Tibial nerve (tissue), 3 donors: ENCODE measurements around the gene PTPRD.

Experiments
- POLR2A ChIP-seq, 2 donors: fragments of 450-650 bp; IDR thresholded peaks; one replicate each; pipeline ENCODE4 v1.6.1; 2017; ENCODE audit warnings: antibody characterized with exemption in 2 of 2, mild to moderate bottlenecking in 2 of 2, moderate library complexity in 2 of 2
- TF ChIP-seq, protein P1 (sequence below), 5 experiments: fragments of 200-600 bp in 3 of 5; fragments of 450-650 bp in 2 of 5; sonication (generic) in 3 of 5; IDR thresholded peaks; one replicate each; pipeline ENCODE4 v1.5.1; 2016 to 2019; ENCODE audit warnings: antibody characterized with exemption in 5 of 5, mild to moderate bottlenecking in 3 of 5, moderate library complexity in 2 of 5

DNA sequence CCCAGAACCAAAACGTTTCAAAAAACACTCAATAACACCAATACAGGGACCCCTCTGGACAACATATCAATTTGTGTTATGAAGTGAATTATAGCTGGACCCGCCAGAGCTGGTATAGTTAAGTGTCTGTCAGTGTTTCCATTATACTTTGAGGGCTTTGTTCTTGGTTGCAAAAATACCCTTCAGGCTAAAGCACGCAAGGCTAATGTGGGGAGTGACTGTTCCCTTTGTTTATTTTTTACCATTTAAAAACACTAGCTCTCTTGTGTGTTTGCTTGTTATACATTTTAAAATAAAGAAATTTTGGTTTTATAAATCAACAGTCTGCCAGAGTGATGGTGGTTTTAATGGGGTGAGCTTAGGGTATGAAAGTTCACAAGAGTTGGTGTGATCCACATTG lies 859.5 kb downstream of the PTPRD start:
- TF ChIP-seq, protein P1, sequence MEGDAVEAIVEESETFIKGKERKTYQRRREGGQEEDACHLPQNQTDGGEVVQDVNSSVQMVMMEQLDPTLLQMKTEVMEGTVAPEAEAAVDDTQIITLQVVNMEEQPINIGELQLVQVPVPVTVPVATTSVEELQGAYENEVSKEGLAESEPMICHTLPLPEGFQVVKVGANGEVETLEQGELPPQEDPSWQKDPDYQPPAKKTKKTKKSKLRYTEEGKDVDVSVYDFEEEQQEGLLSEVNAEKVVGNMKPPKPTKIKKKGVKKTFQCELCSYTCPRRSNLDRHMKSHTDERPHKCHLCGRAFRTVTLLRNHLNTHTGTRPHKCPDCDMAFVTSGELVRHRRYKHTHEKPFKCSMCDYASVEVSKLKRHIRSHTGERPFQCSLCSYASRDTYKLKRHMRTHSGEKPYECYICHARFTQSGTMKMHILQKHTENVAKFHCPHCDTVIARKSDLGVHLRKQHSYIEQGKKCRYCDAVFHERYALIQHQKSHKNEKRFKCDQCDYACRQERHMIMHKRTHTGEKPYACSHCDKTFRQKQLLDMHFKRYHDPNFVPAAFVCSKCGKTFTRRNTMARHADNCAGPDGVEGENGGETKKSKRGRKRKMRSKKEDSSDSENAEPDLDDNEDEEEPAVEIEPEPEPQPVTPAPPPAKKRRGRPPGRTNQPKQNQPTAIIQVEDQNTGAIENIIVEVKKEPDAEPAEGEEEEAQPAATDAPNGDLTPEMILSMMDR (IDR thresholded peaks at IDR 0.05) = no peak
- no peak for TF ChIP-seq POLR2A (IDR thresholded peaks at IDR 0.05)
